Endodermal cell (in vitro differentiated cells): Measurements from ENCODE around the gene SPG21. TPM values are rescaled to one million over a fixed set of nuclear protein-coding genes. Genes with fewer than 3 reads are reported as not detected.

Source experiments
- DNase-seq: peaks from one replicate; pipeline ENCODE4 v3.0.0-alpha.2; 2017
- H3K27ac ChIP-seq: 2 replicates; pipeline ENCODE4 v1.5.1; 2013; ENCODE audit warnings: mild to moderate bottlenecking, low read depth, low read length, moderate library complexity
- H3K27me3 ChIP-seq: 2 replicates; pipeline ENCODE4 v1.6.1; 2013; ENCODE audit warnings: mild to moderate bottlenecking, low read length, moderate library complexity; ENCODE audit not compliant: insufficient read depth, control insufficient read depth, poor library complexity, severe bottlenecking
- H3K36me3 ChIP-seq: 2 replicates; pipeline ENCODE4 v1.7.0; 2013; ENCODE audit warnings: mild to moderate bottlenecking, low read length, moderate library complexity; ENCODE audit not compliant: control insufficient read depth, insufficient read depth
- H3K4me1 ChIP-seq: one replicate; pipeline ENCODE4 v1.7.0; 2013; ENCODE audit warnings: low read length; ENCODE audit not compliant: control insufficient read depth, insufficient read depth
- H3K4me3 ChIP-seq: 2 replicates; pipeline ENCODE4 v1.5.1; 2013; ENCODE audit warnings: mild to moderate bottlenecking, low read length, moderate library complexity
- H3K9ac ChIP-seq: 2 replicates; pipeline ENCODE4 v1.6.1; 2013; ENCODE audit warnings: mild to moderate bottlenecking, low read length, moderate library complexity; ENCODE audit not compliant: poor library complexity, severe bottlenecking; ENCODE audit errors: extremely low read depth
- H3K9me3 ChIP-seq: 2 replicates; pipeline ENCODE4 v1.6.1; 2013; ENCODE audit warnings: mild to moderate bottlenecking, low read length, moderate library complexity; ENCODE audit not compliant: control insufficient read depth
- H3K27ac Mint-ChIP-seq: 2 replicates; pipeline ENCODE4 v1.8.0; 2020; ENCODE audit warnings: mixed read lengths
- H3K27me3 Mint-ChIP-seq: 2 replicates; pipeline ENCODE4 v1.8.0; 2021; ENCODE audit warnings: mild to moderate bottlenecking, mixed read lengths; ENCODE audit not compliant: insufficient read depth
- H3K36me3 Mint-ChIP-seq: 2 replicates; pipeline ENCODE4 v1.8.0; 2020; ENCODE audit warnings: low read depth, mixed read lengths
- H3K4me1 Mint-ChIP-seq: 2 replicates; pipeline ENCODE4 v1.8.0; 2020; ENCODE audit warnings: mixed read lengths
- H3K4me3 Mint-ChIP-seq: 2 replicates; pipeline ENCODE4 v1.8.0; 2020; ENCODE audit warnings: mild to moderate bottlenecking, moderate library complexity, mixed read lengths
- H3K9me3 Mint-ChIP-seq: 2 replicates; pipeline ENCODE4 v1.8.0; 2020; ENCODE audit warnings: mild to moderate bottlenecking, mixed read lengths
- WGBS, 2 experiments: methylation state at CpG; one replicate each; pipeline versions ENCODE4 v1.1.5 to v1.1.7; 2013; ENCODE audit warnings: missing lambda C conversion rate in 2 of 2, mixed read lengths in 1 of 2; ENCODE audit not compliant: insufficient coverage in 1 of 2, insufficient read length in 1 of 2; 5-methylcytosine and 5-hydroxymethylcytosine counted together
- total RNA-seq, 2 donors: library from RNA; stranded (reverse); fragmentation: NEBNext Ultra II Directional in 1 of 2; extraction: Animal tissue kit (Norgen Biotek cat#: 25700) in 1 of 2; gene quantifications; 2 replicates in 1 of 2; 3 replicates in 1 of 2; pipeline ENCODE4 v1.2.1, GENCODE V29; 2021
- TF ChIP-seq, protein P1 (sequence below): fragments of 200-600 bp; sonication (generic); conservative IDR thresholded peaks from 2 replicates; pipeline ENCODE4 v1.5.0; 2021; ENCODE audit warnings: antibody characterized with exemption, mild to moderate bottlenecking

The SPG21 gene
- total RNA-seq, 2 donors from 2014 or later = 77.0 to 96.1 TPM

DNA sequence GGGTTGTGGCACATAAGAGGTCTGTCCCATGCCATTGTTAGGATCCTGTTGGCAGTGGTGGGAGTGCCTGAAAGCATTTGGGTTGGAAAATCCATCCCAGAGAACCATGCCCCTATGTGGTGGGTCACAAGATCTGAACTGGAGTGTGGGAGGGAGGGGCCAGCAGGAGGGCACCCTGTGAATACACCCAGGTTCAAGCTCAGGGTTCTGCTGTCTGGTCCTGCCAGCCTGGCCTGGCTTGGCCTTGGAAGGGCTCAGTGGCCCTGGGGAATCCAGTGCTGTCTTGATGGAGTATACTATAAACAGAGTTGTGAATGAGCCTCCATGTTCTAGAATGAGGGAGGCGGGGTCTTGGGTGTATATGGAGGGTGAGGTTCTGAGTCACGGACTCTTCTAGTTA is 66.2 kb downstream of the SPG21 start:
- Histone ChIP-seq H3K36me3 (peaks cover 85% of the 10 kb centered on the region), H3K4me1 (no peaks in the 10 kb centered on the region), H3K27ac (no peak overlapping the region), H3K4me3 (no peak overlapping the region), H3K9ac (no peak overlapping the region), H3K9me3 (peaks cover 4% of the 10 kb centered on the region), H3K27me3 (no peaks in the 10 kb centered on the region)
- Mint-ChIP-seq H3K4me1 (no peaks in the 10 kb centered on the region), H3K4me3 (no peak overlapping the region), H3K36me3 (peaks cover 60% of the 10 kb centered on the region), H3K9me3 (no peaks in the 10 kb centered on the region), H3K27ac (no peak overlapping the region), H3K27me3 (no peaks in the 10 kb centered on the region)
- TF ChIP-seq, protein P1, sequence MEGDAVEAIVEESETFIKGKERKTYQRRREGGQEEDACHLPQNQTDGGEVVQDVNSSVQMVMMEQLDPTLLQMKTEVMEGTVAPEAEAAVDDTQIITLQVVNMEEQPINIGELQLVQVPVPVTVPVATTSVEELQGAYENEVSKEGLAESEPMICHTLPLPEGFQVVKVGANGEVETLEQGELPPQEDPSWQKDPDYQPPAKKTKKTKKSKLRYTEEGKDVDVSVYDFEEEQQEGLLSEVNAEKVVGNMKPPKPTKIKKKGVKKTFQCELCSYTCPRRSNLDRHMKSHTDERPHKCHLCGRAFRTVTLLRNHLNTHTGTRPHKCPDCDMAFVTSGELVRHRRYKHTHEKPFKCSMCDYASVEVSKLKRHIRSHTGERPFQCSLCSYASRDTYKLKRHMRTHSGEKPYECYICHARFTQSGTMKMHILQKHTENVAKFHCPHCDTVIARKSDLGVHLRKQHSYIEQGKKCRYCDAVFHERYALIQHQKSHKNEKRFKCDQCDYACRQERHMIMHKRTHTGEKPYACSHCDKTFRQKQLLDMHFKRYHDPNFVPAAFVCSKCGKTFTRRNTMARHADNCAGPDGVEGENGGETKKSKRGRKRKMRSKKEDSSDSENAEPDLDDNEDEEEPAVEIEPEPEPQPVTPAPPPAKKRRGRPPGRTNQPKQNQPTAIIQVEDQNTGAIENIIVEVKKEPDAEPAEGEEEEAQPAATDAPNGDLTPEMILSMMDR = no peak
- 80 to 100% methylated on average over 1 of the region's 2 CpGs for WGBS, 2 experiments
- no peak for DNase-seq

DNA sequence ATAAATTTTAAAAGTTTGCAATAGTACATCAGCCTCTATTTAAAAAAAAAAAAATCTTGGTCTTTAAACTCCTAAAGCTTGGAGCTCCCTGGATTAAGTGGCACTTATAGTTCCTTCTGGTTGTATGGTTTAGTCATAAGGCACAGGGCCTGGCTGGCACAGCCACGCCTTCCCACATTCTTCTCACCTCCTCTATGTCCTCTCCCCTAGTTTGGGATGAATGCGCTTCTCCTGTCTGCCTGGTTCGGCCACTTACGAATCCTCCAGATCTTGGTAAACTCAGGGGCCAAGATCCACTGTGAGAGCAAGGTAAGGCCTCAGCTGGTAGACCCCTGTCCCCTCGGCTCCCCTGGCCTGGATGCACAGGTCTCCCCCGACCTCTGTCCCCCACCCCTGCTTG is 68.0 kb downstream of the SPG21 start:
- TF ChIP-seq, protein P1 = no peak
- Mint-ChIP-seq H3K9me3 (no peaks in the 10 kb centered on the region), H3K4me1 (peaks cover 11% of the 10 kb centered on the region), H3K4me3 (no peak overlapping the region), H3K36me3 (peaks cover 49% of the 10 kb centered on the region), H3K27me3 (no peaks in the 10 kb centered on the region), H3K27ac (no peak overlapping the region)
- Histone ChIP-seq H3K36me3 (peaks cover 84% of the 10 kb centered on the region), H3K27me3 (no peaks in the 10 kb centered on the region), H3K27ac (no peak overlapping the region), H3K9ac (no peak overlapping the region), H3K4me3 (no peak overlapping the region), H3K4me1 (peaks cover 11% of the 10 kb centered on the region), H3K9me3 (peaks cover 4% of the 10 kb centered on the region)
- no peak for DNase-seq
- WGBS, 2 experiments = 88% methylated on average over 6 of the region's 6 CpGs; no CpG with 5 or more reads in 1 of the 2 experiments

- H3K27ac ChIP-seq = no peak overlapping the region
- WGBS, 2 experiments = 92 to 100% methylated on average over 4 of the region's 4 CpGs
- no peak overlapping the region for H3K4me3 Mint-ChIP-seq
- no peak overlapping the region for H3K27ac Mint-ChIP-seq
- peaks cover 4% of the 10 kb centered on the region for H3K9me3 ChIP-seq
- DNase-seq = no peak
- peaks cover 40% of the 10 kb centered on the region for H3K36me3 Mint-ChIP-seq
- no peak overlapping the region for H3K4me3 ChIP-seq
- no peaks in the 10 kb centered on the region for H3K9me3 Mint-ChIP-seq
- TF ChIP-seq, protein P1 = no peak
- no peak overlapping the region for H3K9ac ChIP-seq
- no peaks in the 10 kb centered on the region for H3K27me3 ChIP-seq
- H3K4me1 ChIP-seq = peaks cover 25% of the 10 kb centered on the region
- H3K4me1 Mint-ChIP-seq = peaks cover 25% of the 10 kb centered on the region
- H3K36me3 ChIP-seq = peaks cover 80% of the 10 kb centered on the region
- H3K27me3 Mint-ChIP-seq = no peaks in the 10 kb centered on the region
These were observed 70.0 kb downstream of the SPG21 start for GRCh38 chr15:64919721-64920120.
